Prostate gland (tissue), 2 donors: ENCODE measurements around the gene PPP1R7. TPM values are rescaled to one million over a fixed set of nuclear protein-coding genes. Genes with fewer than 3 reads are reported as not detected.

Experiments used
- DNase-seq: peaks from one replicate; pipeline ENCODE4 v3.0.0-alpha.2; 2019; ENCODE audit warnings: low spot score
- H3K27ac ChIP-seq, 2 donors: fragments of 200-600 bp; sonication (generic); 2 replicates each; pipeline ENCODE4 v1.5.1; 2017 to 2019
- H3K27me3 ChIP-seq: fragments of 200-600 bp; sonication (generic); replicated peaks from 2 replicates; pipeline ENCODE4 v1.5.1; 2019; ENCODE audit not compliant: insufficient read depth
- H3K36me3 ChIP-seq, 2 donors: fragments of 200-600 bp; sonication (generic); 1 replicate in 1 of 2; 2 replicates in 1 of 2; pipeline versions ENCODE4 v1.5.1 to v1.8.1; 2017 to 2019
- H3K4me1 ChIP-seq: fragments of 200-600 bp; sonication (generic); replicated peaks from 2 replicates; pipeline ENCODE4 v1.5.1; 2019
- H3K4me3 ChIP-seq, 2 donors: fragments of 200-600 bp; sonication (generic); 2 replicates each; pipeline ENCODE4 v1.5.1; 2017 to 2019
- H3K9me3 ChIP-seq: fragments of 200-600 bp; sonication (generic); 2 replicates; pipeline ENCODE4 v1.5.1; 2017
- POLR2A ChIP-seq: fragments of 450-650 bp; IDR thresholded peaks from one replicate; pipeline ENCODE4 v1.6.1; 2016; ENCODE audit warnings: antibody characterized with exemption, mild to moderate bottlenecking
- POLR2AphosphoS5 ChIP-seq: sonication (generic); formaldehyde crosslinking; IDR thresholded peaks from one replicate; pipeline ENCODE4 v1.6.1; 2017; ENCODE audit warnings: antibody characterized with exemption
- WGBS: methylation state at CpG from one replicate; pipeline ENCODE4 v1.1.5; 2018; 5-methylcytosine and 5-hydroxymethylcytosine counted together
- intact Hi-C: fragments of 100-400 bp; cut with DNase I; formaldehyde crosslinking; loops from one replicate; pipeline ENCODE4 v1.14.2; 2022
- total RNA-seq, 2 donors: library from RNA; depleted of rRNA; stranded (reverse); fragments of >200 nt; gene quantifications; one replicate each; pipeline ENCODE4 v1.1.0, GENCODE V29; 2016
- TF ChIP-seq, protein P1 (sequence below), 4 experiments: fragments of 200-600 bp in 2 of 4; fragments of 450-650 bp in 2 of 4; sonication (generic) in 2 of 4; IDR thresholded peaks; 1 replicate in 3 of 4; 2 replicates in 1 of 4; pipeline ENCODE4 v1.5.1; 2016 to 2019; ENCODE audit warnings: antibody characterized with exemption in 4 of 4, mild to moderate bottlenecking in 2 of 4, moderate library complexity in 2 of 4

The PPP1R7 gene
- total RNA-seq, 2 donors from 2014 or later: 50.0 to 91.3 TPM

DNA sequence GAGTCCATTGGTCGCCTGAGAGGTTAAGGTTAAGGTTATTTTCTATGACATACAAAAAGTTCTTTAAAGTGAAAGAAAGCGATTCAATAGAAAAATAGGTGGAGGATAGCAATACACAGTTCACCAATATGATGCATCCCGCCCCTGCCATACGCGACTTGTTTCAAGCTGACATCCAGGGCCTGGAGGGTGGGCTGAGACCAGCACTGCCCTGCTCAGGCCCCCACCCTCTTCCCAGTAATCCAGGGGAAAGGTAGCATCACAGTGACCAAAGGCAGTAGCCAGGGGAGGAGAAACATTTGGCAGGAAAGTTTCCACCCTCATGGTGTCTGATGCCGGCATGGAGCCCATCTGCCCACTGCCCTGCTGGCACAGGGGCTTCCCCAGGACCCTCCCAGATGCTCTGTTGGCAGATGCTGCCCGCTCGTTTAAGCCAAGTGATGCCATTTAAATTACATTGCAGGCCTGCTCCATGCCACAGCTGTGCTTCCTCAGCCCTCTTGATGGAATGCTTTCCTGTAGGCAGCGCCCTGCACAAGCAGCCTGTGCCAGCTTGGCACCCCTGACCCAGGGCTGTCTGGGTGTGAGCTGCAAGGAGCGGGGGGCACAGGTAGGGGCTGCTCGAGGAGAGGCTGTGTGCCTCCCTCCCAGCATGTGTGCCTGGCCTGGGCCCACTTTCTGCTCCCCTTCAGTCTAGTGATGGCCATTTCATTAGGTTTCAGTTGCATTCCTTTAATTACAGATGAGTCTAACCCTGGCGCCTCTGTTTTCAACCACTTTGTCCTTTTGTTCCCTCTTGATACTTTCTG lies 27.5 kb downstream of the PPP1R7 start:
- Histone ChIP-seq H3K9me3 (no peaks in the 10 kb centered on the region), H3K4me3 (no peak overlapping the region), H3K27me3 (no peaks in the 10 kb centered on the region), H3K4me1 (no peaks in the 10 kb centered on the region), H3K36me3 (no peaks in the 10 kb centered on the region), H3K27ac (no peak overlapping the region)
- intact Hi-C loops: no loop called here
- WGBS: 96% methylated on average over 12 of the region's 12 CpGs
- DNase-seq: no peak
- no peak for TF ChIP-seq POLR2A
- TF ChIP-seq, protein P1, sequence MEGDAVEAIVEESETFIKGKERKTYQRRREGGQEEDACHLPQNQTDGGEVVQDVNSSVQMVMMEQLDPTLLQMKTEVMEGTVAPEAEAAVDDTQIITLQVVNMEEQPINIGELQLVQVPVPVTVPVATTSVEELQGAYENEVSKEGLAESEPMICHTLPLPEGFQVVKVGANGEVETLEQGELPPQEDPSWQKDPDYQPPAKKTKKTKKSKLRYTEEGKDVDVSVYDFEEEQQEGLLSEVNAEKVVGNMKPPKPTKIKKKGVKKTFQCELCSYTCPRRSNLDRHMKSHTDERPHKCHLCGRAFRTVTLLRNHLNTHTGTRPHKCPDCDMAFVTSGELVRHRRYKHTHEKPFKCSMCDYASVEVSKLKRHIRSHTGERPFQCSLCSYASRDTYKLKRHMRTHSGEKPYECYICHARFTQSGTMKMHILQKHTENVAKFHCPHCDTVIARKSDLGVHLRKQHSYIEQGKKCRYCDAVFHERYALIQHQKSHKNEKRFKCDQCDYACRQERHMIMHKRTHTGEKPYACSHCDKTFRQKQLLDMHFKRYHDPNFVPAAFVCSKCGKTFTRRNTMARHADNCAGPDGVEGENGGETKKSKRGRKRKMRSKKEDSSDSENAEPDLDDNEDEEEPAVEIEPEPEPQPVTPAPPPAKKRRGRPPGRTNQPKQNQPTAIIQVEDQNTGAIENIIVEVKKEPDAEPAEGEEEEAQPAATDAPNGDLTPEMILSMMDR (IDR thresholded peaks at IDR 0.05): no peak
- no peak for TF ChIP-seq POLR2AphosphoS5

- Histone ChIP-seq H3K27ac (no peak overlapping the region), H3K4me3 (no peak overlapping the region), H3K4me1 (no peaks in the 10 kb centered on the region), H3K9me3 (no peaks in the 10 kb centered on the region), H3K27me3 (no peaks in the 10 kb centered on the region), H3K36me3 (no peaks in the 10 kb centered on the region)
- DNase-seq: no peak
- intact Hi-C loops: no loop called here
- WGBS: 70% methylated on average over 4 of the region's 4 CpGs
- TF ChIP-seq, protein P1 (IDR thresholded peaks at IDR 0.05): no peak
- TF ChIP-seq POLR2AphosphoS5: no peak
- no peak for TF ChIP-seq POLR2A
Measured at GRCh38 chr2:241178961-241179360, 28.7 kb downstream of the PPP1R7 start.

DNA sequence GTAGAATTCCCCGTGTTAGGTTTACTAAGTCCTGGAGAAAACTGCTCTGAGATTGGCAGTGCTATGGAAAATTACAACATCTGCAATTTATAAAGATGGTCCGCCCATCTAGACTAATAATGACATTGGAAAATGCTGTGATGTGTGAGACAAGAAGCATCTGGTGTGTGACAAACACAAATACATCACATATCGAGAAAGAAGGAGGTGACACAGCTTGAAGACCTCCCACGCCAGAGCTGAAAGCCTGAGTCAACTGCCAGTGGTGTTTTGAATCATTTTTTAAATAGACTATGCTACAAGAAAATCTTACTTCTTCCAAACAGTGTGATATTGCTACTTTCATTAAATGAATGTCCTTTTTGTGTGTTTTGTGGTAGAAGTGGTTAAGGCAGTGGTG lies 29.6 kb downstream of the PPP1R7 start:
- no peak overlapping the region for H3K27ac ChIP-seq
- no peaks in the 10 kb centered on the region for H3K4me1 ChIP-seq
- H3K27me3 ChIP-seq: no peaks in the 10 kb centered on the region
- DNase-seq: no peak
- intact Hi-C loops: no loop called here
- no peaks in the 10 kb centered on the region for H3K36me3 ChIP-seq
- TF ChIP-seq POLR2AphosphoS5 (no peak), POLR2A (no peak)
- TF ChIP-seq, protein P1 (IDR thresholded peaks at IDR 0.05): no peak
- 81% methylated on average over 4 of the region's 4 CpGs for WGBS
- H3K9me3 ChIP-seq: no peaks in the 10 kb centered on the region
- no peak overlapping the region for H3K4me3 ChIP-seq

- DNase-seq: no peak
- TF ChIP-seq, protein P1 (IDR thresholded peaks at IDR 0.05): no peak
- TF ChIP-seq POLR2AphosphoS5: no peak
- no peak for TF ChIP-seq POLR2A
- Histone ChIP-seq H3K36me3 (no peaks in the 10 kb centered on the region), H3K4me3 (no peak overlapping the region), H3K27ac (no peak overlapping the region), H3K9me3 (no peaks in the 10 kb centered on the region), H3K4me1 (no peaks in the 10 kb centered on the region), H3K27me3 (no peaks in the 10 kb centered on the region)
- WGBS: 93% methylated on average over 12 of the region's 12 CpGs
- intact Hi-C loops: no loop called here
Measured at GRCh38 chr2:241180495-241180894, 30.2 kb downstream of the PPP1R7 start.

GRCh38 chr2:241182126-241182525 lies 31.9 kb downstream of the PPP1R7 start:
- intact Hi-C loops: no loop called here
- Histone ChIP-seq H3K27ac (no peak overlapping the region), H3K36me3 (no peaks in the 10 kb centered on the region), H3K4me1 (no peaks in the 10 kb centered on the region), H3K9me3 (no peaks in the 10 kb centered on the region), H3K4me3 (no peak overlapping the region), H3K27me3 (no peaks in the 10 kb centered on the region)
- TF ChIP-seq POLR2A: no peak
- TF ChIP-seq POLR2AphosphoS5: no peak
- TF ChIP-seq, protein P1 (IDR thresholded peaks at IDR 0.05): no peak
- no peak for DNase-seq
- 97% methylated on average over 3 of the region's 3 CpGs for WGBS
